ENCODE data around the gene GALNT9.

GRCh38 chr12:132200800-132201199, 128.6 kb downstream of the GALNT9 start:
- TF ChIP-seq EZH2 (IDR thresholded peaks at IDR 0.05; ENCODE audit: low read length, missing control alignments) = no peak
- no peak for TF ChIP-seq CTCF (conservative IDR thresholded peaks at IDR 0.05 in 1 of 2, IDR thresholded peaks at IDR 0.05 in 1 of 2; ENCODE audit: low read depth in 1 of 2, low read length in 2 of 2)
